ENCODE results near the gene C11orf52.

DNA sequence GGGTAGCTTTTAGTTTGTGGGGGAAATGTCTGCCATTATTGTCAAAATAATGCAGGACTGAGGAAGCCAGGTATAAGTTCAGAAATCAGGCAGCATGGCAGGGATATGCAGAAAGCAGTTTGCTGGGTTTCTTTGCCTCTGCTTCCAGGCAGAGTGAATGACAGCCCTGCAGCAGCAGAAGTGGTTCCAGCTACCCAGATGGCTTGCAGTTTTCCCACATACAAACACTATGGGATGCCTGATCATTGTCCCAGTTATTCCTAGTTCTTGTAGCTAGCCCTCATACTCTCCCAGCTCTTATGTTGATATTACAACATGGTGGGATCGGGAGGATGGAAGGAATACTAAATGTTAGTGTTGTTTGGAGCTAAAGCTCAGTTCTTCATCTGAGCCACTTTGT lies 15.6 kb downstream of the C11orf52 start:
- TF ChIP-seq, protein P1, sequence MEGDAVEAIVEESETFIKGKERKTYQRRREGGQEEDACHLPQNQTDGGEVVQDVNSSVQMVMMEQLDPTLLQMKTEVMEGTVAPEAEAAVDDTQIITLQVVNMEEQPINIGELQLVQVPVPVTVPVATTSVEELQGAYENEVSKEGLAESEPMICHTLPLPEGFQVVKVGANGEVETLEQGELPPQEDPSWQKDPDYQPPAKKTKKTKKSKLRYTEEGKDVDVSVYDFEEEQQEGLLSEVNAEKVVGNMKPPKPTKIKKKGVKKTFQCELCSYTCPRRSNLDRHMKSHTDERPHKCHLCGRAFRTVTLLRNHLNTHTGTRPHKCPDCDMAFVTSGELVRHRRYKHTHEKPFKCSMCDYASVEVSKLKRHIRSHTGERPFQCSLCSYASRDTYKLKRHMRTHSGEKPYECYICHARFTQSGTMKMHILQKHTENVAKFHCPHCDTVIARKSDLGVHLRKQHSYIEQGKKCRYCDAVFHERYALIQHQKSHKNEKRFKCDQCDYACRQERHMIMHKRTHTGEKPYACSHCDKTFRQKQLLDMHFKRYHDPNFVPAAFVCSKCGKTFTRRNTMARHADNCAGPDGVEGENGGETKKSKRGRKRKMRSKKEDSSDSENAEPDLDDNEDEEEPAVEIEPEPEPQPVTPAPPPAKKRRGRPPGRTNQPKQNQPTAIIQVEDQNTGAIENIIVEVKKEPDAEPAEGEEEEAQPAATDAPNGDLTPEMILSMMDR (conservative IDR thresholded peaks at IDR 0.05), result no peak
- TF ChIP-seq ZFX (IDR thresholded peaks at IDR 0.05), result no peak
